Stomach (tissue), 4 donors: ENCODE data around the gene FAM236B.
"Not testable (repeated sequence)": the region's sequence is repeated elsewhere in the genome, so short reads cannot be mapped to it uniquely, and the experiment has no call there.

Experiments
- EP300 ChIP-seq: sonication (generic); formaldehyde crosslinking; IDR thresholded peaks from one replicate; pipeline ENCODE4 v1.6.1; 2017; ENCODE audit warnings: antibody characterized with exemption
- TF ChIP-seq, protein P1 (sequence below), 7 experiments: fragments of 450-650 bp in 4 of 7; fragments of 200-600 bp in 3 of 7; sonication (generic) in 3 of 7; IDR thresholded peaks; one replicate each; pipeline ENCODE4 v1.5.1; 2016 to 2019; ENCODE audit warnings: antibody characterized with exemption in 7 of 7, control low read depth in 2 of 7, mild to moderate bottlenecking in 1 of 7

DNA sequence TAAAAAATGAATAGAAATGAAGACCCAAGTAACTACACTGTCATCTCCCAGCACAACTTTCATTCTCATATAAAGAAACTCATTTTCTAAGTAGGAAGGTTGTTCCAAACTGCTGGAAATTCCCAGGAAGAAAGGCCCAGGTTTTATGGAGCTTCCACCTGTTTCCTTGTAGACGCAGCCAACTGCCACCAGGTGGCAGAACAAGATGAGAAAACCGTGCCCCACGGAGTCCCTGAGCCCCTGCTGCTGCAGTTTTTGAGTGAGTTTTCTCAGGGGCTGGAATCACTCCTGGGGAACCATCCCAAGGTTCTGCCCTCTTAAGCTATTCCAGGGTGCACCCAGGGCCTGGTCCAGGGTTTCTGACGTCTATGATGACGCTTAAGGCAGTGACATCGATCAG, 1.5 kb upstream of the FAM236B start:
- TF ChIP-seq, protein P1, sequence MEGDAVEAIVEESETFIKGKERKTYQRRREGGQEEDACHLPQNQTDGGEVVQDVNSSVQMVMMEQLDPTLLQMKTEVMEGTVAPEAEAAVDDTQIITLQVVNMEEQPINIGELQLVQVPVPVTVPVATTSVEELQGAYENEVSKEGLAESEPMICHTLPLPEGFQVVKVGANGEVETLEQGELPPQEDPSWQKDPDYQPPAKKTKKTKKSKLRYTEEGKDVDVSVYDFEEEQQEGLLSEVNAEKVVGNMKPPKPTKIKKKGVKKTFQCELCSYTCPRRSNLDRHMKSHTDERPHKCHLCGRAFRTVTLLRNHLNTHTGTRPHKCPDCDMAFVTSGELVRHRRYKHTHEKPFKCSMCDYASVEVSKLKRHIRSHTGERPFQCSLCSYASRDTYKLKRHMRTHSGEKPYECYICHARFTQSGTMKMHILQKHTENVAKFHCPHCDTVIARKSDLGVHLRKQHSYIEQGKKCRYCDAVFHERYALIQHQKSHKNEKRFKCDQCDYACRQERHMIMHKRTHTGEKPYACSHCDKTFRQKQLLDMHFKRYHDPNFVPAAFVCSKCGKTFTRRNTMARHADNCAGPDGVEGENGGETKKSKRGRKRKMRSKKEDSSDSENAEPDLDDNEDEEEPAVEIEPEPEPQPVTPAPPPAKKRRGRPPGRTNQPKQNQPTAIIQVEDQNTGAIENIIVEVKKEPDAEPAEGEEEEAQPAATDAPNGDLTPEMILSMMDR (IDR thresholded peaks at IDR 0.05), result not testable (repeated sequence)
- TF ChIP-seq EP300, result not testable (repeated sequence)
